Esophagus (tissue), 2 donors: ENCODE data around the gene HPCAL4. TPM values are rescaled to one million over a fixed set of nuclear protein-coding genes. Genes with fewer than 3 reads are reported as not detected.

Source experiments
- H3K27ac ChIP-seq, 2 donors: one replicate each; pipeline ENCODE4 v1.5.1; 2013; ENCODE audit warnings: low read depth in 2 of 2, mild to moderate bottlenecking in 2 of 2, inconsistent platforms in 1 of 2, low read length in 1 of 2, moderate library complexity in 1 of 2
- H3K27me3 ChIP-seq, 2 donors: one replicate each; pipeline ENCODE4 v1.6.1; 2013; ENCODE audit warnings: low read length in 2 of 2, control low read depth in 1 of 2, mild to moderate bottlenecking in 1 of 2; ENCODE audit not compliant: insufficient read depth in 2 of 2, control insufficient read depth in 1 of 2
- H3K36me3 ChIP-seq, 2 donors: one replicate each; pipeline ENCODE4 v1.6.1; 2013; ENCODE audit warnings: low read length in 1 of 2; ENCODE audit not compliant: control insufficient read depth in 2 of 2, insufficient read depth in 2 of 2
- H3K4me1 ChIP-seq, 2 donors: one replicate each; pipeline ENCODE4 v1.6.1; 2013; ENCODE audit warnings: low read length in 1 of 2; ENCODE audit not compliant: control insufficient read depth in 2 of 2, insufficient read depth in 2 of 2
- H3K4me3 ChIP-seq, 2 donors: one replicate each; pipeline ENCODE4 v1.5.1; 2013; ENCODE audit warnings: low read length in 2 of 2, mild to moderate bottlenecking in 2 of 2, low read depth in 1 of 2, moderate library complexity in 1 of 2
- H3K9me3 ChIP-seq, 2 donors: one replicate each; pipeline ENCODE4 v1.6.1; 2013; ENCODE audit warnings: mild to moderate bottlenecking in 2 of 2, low read depth in 1 of 2, low read length in 1 of 2, moderate library complexity in 1 of 2; ENCODE audit not compliant: control insufficient read depth in 2 of 2, insufficient read depth in 1 of 2
- WGBS, 2 donors: extraction: QIAGEN DNeasy Blood & Tissue Kit; methylation state at CpG; one replicate each; pipeline ENCODE4 v1.1.7; 2013; 5-methylcytosine and 5-hydroxymethylcytosine counted together
- polyA plus RNA-seq, 2 donors: library from polyadenylated mRNA; stranded (reverse); fragments of 200-250 nt; gene quantifications; one replicate each; pipeline ENCODE4 v1.2.3, GENCODE V29; 2013
- donor health status: healthy with polysubstance abuse.
- donor health status: Bipolar disorder and iron deficiency.

Gene HPCAL4
- under 1 TPM; 0.02 to 0.04 TPM for polyA plus RNA-seq

DNA sequence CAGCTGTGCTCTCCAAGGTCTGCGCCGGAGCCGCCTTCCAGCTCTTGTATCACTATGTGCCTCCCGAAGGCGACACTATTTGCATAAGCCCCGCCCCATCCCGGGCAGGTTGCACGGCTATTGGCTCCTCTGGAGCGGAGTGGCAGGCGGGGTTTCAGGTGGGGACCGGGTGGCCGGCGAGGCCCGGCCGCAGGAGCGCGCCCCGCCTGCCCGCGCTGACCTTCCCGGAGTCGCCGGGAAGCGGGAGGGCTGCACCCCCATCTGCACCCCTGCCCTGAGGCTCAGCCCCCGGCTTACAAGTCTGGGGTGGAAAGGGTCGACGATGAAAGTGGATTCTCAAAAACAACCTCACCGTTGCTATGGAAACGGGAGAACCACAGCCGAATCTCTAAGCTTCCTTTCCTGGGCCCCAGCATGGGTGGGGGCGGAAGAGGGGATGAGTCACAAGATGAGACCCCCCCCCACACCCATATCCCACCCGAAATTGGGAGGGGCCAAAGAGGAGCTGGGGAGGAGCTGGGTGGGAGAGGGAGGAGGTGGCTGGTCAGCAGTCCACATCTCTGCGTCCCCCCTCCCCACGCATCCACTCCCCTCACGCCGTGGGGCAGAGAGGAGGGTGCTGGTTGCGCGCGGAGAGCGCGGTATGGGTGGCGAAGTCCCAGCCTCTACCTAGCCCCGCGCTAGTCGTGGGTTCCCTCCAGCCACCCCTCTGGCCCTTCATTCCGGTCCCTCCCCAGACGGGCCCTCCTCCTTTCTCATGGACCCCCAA is at the start of gene HPCAL4:
Gene HPCAL4, minus strand, starts transcription at position 51 of the 769 bp plus-strand sequence. CDS start 6,830 bp downstream, outside the sequence.
- 2 to 3% methylated on average over 40 to 46 of the region's 47 CpGs for WGBS, 2 donors

DNA sequence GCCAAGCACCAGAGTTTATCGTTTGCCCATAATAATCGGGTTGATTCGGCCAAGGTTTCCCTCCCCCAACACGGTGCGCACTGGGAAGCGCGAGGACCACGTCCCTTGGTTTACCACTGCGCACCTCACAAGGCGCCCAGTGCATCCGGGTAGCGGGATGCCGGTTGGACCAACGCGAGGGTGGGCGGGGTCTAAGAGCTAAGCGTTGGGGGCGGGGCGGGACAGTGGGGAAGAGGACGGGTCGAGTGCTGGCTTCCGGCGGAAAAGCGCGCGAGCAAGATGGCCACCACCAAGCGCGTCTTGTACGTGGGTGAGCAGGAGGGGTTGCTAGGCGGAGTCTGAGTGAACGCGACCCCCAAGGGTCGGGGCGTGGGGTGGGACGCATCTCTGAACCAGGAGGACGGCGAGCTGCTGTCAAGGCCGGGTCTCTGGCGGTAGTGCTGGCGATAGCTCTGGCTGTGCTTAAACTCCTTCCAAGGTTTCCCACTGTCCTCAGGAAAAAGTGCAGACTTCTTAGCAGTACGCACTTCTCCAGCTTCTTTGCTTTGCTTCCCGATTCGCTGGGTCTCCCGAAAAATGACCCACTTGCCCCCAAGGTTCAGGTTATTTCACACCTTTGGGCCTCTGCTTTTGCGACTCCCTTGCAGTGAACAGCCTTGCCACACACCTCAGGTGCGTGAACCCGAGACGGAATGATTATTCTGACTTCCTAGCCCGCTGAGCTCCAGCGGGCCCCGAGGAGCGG is 47.6 kb upstream of the HPCAL4 start, which contains the start of gene PPIE:
Gene PPIE, plus strand, starts transcription at position 261 of the 745 bp plus-strand sequence. Its CDS starts 19 bp downstream, at position 280.
- 1% methylated on average over 46 to 52 of the region's 52 CpGs for WGBS, 2 donors
- Histone ChIP-seq H3K27ac (peak within 1 kb of the TSS; percentile 75 to 91), H3K27me3 (no peaks in the 10 kb centered on the region), H3K4me3 (peak within 1 kb of the TSS; percentile 85 to 99), H3K36me3 (peaks cover 10 to 15% of the 10 kb centered on the region in 2 donors), H3K9me3 (no peaks in the 10 kb centered on the region), H3K4me1 (peaks cover 6 to 9% of the 10 kb centered on the region in 2 donors)

More for the DNA sequence above, at the start of gene HPCAL4:
- H3K27ac ChIP-seq: no peak within 1 kb of the TSS
- H3K9me3 ChIP-seq: no peaks in the 10 kb centered on the region
- no peaks in the 10 kb centered on the region for H3K36me3 ChIP-seq
- peak within 1 kb of the TSS; percentile 31 to 33 for H3K4me3 ChIP-seq
- peaks cover 2 to 13% of the 10 kb centered on the region in 2 donors for H3K4me1 ChIP-seq
- peaks cover 0 to 9% of the 10 kb centered on the region in 2 donors for H3K27me3 ChIP-seq

DNA sequence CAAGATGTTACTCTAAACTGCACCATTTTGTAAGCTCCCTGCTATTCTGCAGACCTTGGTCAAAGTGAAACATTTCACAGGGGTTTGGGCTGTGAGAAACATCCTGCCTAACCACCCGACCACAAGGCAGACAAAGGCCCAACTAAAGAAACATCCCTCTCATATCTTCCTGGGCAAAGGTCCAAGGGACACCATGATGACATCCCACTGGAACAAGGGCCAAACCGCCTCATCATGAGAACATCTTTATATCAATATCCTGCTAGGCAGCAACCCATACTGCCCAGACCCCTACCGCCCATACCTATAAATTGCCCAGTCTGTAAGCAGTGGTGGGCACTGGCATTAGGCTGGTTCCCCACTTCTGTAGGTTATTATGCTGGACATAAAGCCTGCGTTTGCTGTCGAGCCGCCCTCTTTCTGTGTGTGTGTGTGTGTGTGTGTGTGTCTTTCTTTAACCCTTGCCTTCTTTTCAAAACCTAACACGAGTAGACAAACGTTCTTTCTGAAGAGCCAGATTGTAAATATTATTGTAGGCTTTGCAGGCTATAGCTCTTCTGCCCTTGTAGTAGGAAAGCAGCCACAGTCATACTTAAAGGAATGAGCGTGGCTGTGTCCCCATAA is 46.4 kb upstream of the HPCAL4 start:
- 81 to 83% methylated on average over 9 of the region's 9 CpGs for WGBS, 2 donors
- Histone ChIP-seq H3K27ac (no peak overlapping the region), H3K4me3 (no peak overlapping the region), H3K36me3 (peaks cover 6 to 12% of the 10 kb centered on the region in 2 donors), H3K9me3 (no peaks in the 10 kb centered on the region), H3K4me1 (peaks cover 6 to 9% of the 10 kb centered on the region in 2 donors), H3K27me3 (no peaks in the 10 kb centered on the region)

DNA sequence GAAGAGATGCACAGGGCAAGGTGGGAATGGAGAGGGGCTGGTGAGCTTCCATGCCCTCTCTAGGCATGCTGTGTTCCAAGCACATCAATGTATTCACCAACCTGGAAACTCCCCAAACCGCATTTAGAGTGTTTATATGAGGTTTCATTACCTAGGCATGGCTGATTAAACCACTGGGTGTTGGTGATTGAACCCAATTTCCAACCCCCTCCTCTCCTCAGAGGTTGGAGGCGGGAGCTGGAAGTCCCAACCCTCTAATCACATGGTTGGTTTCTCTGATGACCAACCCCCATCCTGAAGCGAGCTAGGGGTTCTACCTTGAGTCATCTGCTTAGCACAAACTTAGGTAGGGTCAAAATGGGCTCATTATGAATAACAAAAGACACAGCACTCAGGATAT is 44.5 kb upstream of the HPCAL4 start:
- no peak overlapping the region for H3K27ac ChIP-seq
- H3K4me3 ChIP-seq: no peak overlapping the region
- H3K9me3 ChIP-seq: no peaks in the 10 kb centered on the region
- no peaks in the 10 kb centered on the region for H3K27me3 ChIP-seq
- peaks cover 6 to 9% of the 10 kb centered on the region in 2 donors for H3K4me1 ChIP-seq
- H3K36me3 ChIP-seq: no peaks in the 10 kb centered on the region
- WGBS, 2 donors: 69 to 83% methylated on average over 3 of the region's 3 CpGs

DNA sequence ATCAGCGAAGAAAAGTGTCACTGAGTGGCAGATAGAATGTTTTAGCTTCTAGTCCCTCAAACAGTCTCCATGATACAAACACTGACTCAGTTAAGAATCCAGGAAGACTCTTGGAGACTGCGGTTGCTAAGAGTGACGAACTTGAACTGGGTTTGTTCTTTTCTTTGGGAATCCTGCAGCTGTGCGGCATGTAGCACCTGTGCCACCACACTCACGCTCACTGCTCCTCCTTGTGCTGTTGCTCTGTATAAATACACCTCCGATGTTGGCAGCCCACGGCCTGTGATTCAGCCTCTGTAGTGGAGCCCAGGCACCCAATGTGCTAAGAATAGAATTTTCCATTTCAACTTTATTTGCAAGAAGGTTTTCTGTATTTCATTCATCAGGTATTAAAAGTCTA is 41.9 kb upstream of the HPCAL4 start:
- H3K27me3 ChIP-seq: no peaks in the 10 kb centered on the region
- H3K4me1 ChIP-seq: no peaks in the 10 kb centered on the region
- H3K36me3 ChIP-seq: no peaks in the 10 kb centered on the region
- WGBS, 2 donors: 41 to 50% methylated on average over 7 of the region's 7 CpGs
- H3K9me3 ChIP-seq: no peaks in the 10 kb centered on the region
- no peak overlapping the region for H3K4me3 ChIP-seq
- no peak overlapping the region for H3K27ac ChIP-seq

DNA sequence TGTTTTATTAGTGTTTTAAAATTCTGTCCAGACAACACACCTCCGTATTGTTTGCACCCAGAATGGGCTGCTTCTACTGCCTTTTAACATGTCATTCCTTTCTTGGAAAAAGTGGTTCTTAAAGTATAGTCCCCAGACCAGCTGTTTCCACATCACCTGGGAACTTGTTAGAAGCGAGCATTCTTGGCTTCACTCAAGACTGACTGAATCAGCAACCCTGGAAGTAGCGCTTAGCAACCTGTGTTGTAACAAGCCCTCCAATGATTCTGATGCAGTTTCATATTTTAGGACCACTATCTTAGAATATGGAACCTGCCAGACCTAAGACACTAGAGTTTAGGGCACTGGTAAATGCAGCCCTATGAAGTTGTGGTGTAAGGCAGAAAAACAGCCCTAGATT is 41.5 kb upstream of the HPCAL4 start:
- no peaks in the 10 kb centered on the region for H3K4me1 ChIP-seq
- no peaks in the 10 kb centered on the region for H3K36me3 ChIP-seq
- no peaks in the 10 kb centered on the region for H3K9me3 ChIP-seq
- H3K27me3 ChIP-seq: no peaks in the 10 kb centered on the region
- 45 to 56% methylated on average over 3 of the region's 3 CpGs for WGBS, 2 donors
- no peak overlapping the region for H3K4me3 ChIP-seq
- H3K27ac ChIP-seq: no peak overlapping the region

DNA sequence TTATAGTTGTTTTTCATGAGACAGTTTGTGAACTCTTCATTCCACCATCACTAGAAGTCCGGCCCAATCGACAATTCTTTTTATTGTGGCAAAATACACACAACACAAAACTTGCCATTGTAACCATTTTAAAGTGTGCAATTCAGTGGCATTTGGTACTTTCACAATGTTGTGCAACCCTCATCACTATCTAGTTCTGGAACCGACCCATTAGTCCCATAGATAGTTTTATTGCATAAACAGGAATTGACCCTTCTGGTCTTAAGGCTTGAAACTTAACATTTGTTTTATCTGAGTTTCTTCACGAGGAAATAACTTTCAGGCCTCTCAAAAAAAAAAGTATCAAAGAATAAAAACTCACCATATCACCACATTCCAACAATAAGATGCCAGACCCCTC is 38.6 kb upstream of the HPCAL4 start:
- H3K4me1 ChIP-seq: no peaks in the 10 kb centered on the region
- WGBS, 2 donors: 47 to 69% methylated on average over 4 of the region's 4 CpGs
- H3K4me3 ChIP-seq: no peak overlapping the region

DNA sequence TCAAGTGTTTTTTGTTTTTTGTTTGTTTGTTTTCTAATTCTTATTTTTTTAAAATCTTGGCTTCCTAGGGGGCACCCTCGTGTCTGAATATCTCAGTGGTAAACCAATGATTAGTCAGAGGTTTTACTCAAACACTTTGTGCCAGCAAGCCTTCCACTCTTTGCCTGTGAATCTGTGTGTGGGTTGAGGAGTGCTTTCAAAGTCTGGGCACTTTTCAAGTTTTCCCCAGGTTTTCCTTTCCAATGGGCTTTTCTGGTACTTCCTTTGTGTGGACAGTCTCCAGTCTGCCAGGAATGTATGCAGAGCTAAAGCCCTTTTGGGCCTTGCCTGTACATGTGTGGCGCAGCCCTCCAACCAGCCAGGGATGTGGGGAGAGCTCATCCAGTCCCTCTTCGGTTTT is 37.8 kb upstream of the HPCAL4 start:
- Histone ChIP-seq H3K4me3 (no peak overlapping the region), H3K36me3 (no peaks in the 10 kb centered on the region), H3K27me3 (peaks cover 0 to 5% of the 10 kb centered on the region in 2 donors), H3K4me1 (no peaks in the 10 kb centered on the region), H3K9me3 (no peaks in the 10 kb centered on the region), H3K27ac (no peak overlapping the region)
- WGBS, 2 donors: 54 to 65% methylated on average over 3 of the region's 3 CpGs

More for the DNA sequence above, 38.6 kb upstream of the HPCAL4 start:
- no peaks in the 10 kb centered on the region for H3K36me3 ChIP-seq
- no peaks in the 10 kb centered on the region for H3K9me3 ChIP-seq
- H3K27me3 ChIP-seq: peaks cover 0 to 5% of the 10 kb centered on the region in 2 donors
- no peak overlapping the region for H3K27ac ChIP-seq

DNA sequence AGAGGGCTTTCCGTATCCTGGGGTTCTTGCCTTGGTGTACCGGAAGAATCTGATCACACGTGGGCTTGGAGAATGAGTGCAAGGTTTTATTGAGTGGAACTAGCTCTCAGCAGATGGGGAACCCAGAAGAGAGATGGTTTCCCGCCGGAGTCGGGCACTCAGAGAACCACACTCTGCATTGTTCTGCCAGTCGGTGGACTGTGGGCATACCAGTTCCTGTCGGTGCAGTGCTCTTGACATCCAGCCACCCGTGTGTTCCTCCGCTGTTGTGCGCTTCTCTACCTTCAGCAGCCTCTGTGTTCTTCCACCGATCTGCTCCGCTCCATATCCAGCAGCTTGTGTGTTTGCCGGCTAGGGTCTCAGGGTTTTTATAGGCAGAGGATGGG is 36.7 kb upstream of the HPCAL4 start:
- H3K36me3 ChIP-seq: no peaks in the 10 kb centered on the region
- WGBS, 2 donors: 66 to 70% methylated on average over 14 of the region's 14 CpGs
- no peak overlapping the region for H3K27ac ChIP-seq
- H3K4me1 ChIP-seq: no peaks in the 10 kb centered on the region
- H3K27me3 ChIP-seq: peaks cover 0 to 5% of the 10 kb centered on the region in 2 donors
- H3K9me3 ChIP-seq: no peaks in the 10 kb centered on the region
- H3K4me3 ChIP-seq: no peak overlapping the region
